K562 (cell line): Measurements from ENCODE around the gene TOMT. TPM values are rescaled to one million over a fixed set of nuclear protein-coding genes. Genes with fewer than 3 reads are reported as not detected.

Experiments used
- ARID1B ChIP-seq: fragments of 450-650 bp; IDR thresholded peaks from 2 replicates; pipeline ENCODE4 v1.6.1; 2016; ENCODE audit warnings: antibody characterized with exemption, mild to moderate bottlenecking, inconsistent platforms
- ASH1L ChIP-seq: fragments of 450-650 bp; IDR thresholded peaks from 2 replicates; pipeline ENCODE4 v1.6.1; 2018; ENCODE audit warnings: borderline replicate concordance, mild to moderate bottlenecking, low read depth; ENCODE audit not compliant: partially characterized antibody
- CSDE1 ChIP-seq, 2 experiments: fragments of 450-650 bp; IDR thresholded peaks; 2 replicates each; pipeline ENCODE4 v1.6.1; 2016; ENCODE audit warnings: mild to moderate bottlenecking in 1 of 2
- ELF1 ChIP-seq: fragments of 200-800 bp; sonication (Bioruptor generic); IDR thresholded peaks from 2 replicates; pipeline ENCODE4 v1.6.1; 2016; ENCODE audit warnings: missing genetic modification characterization, missing compliant biosample characterization
- JUN ChIP-seq, 2 experiments: sonication (generic) in 1 of 2; formaldehyde crosslinking in 1 of 2; IDR thresholded peaks; 2 replicates each; pipeline versions ENCODE4 v1.6.1 to v1.8.0; 2012 to 2022; ENCODE audit warnings: borderline replicate concordance in 2 of 2, mild to moderate bottlenecking in 2 of 2, improper control_type of control experiment in 1 of 2, low read depth in 1 of 2, low read length in 1 of 2, missing genetic modification reagents in 1 of 2
- LARP7 ChIP-seq: fragments of 450-650 bp; IDR thresholded peaks from 2 replicates; pipeline ENCODE4 v1.6.1; 2016
- MAZ ChIP-seq, 2 experiments: fragments of 450-650 bp in 1 of 2; sonication (generic) in 1 of 2; formaldehyde crosslinking; IDR thresholded peaks in 1 of 2; conservative IDR thresholded peaks in 1 of 2; 2 replicates each; pipeline versions ENCODE4 v1.4.0 to v1.5.0; 2020; ENCODE audit warnings: mild to moderate bottlenecking in 1 of 2, missing genetic modification reagents in 1 of 2
- NEUROD1 ChIP-seq: fragments of 150-350 bp; IDR thresholded peaks from 2 replicates; pipeline ENCODE4 v1.6.1; 2014; ENCODE audit warnings: borderline replicate concordance, low read length, low read depth; ENCODE audit not compliant: partially characterized antibody
- PML ChIP-seq: IDR thresholded peaks from 2 replicates; pipeline ENCODE4 v1.6.1; 2012; ENCODE audit warnings: low read length, inconsistent platforms
- POLR2A ChIP-seq: fragments of 450-650 bp; conservative IDR thresholded peaks from 2 replicates; pipeline ENCODE4 v1.6.1; 2016
- RB1 ChIP-seq: fragments of 450-650 bp; IDR thresholded peaks from 2 replicates; pipeline ENCODE4 v1.6.1; 2017; ENCODE audit warnings: low read depth, mild to moderate bottlenecking
- SIN3A ChIP-seq, 2 experiments: fragments of 150-350 bp in 1 of 2; IDR thresholded peaks; 2 replicates each; pipeline ENCODE4 v1.6.1; 2011 to 2016; ENCODE audit warnings: borderline replicate concordance in 2 of 2, low read depth in 2 of 2, low read length in 2 of 2, mild to moderate bottlenecking in 2 of 2, moderate library complexity in 2 of 2; ENCODE audit not compliant: control insufficient read depth in 1 of 2
- SOX6 ChIP-seq: fragments of 450-650 bp; IDR thresholded peaks from 2 replicates; pipeline ENCODE4 v1.6.1; 2014; ENCODE audit warnings: mild to moderate bottlenecking
- ZNF263 ChIP-seq: sonication (generic); formaldehyde crosslinking; IDR thresholded peaks from 2 replicates; pipeline ENCODE4 v1.8.0; 2022; ENCODE audit warnings: mild to moderate bottlenecking, missing genetic modification reagents, borderline replicate concordance
- ZNF282 ChIP-seq: sonication (generic); formaldehyde crosslinking; IDR thresholded peaks from 2 replicates; pipeline ENCODE4 v1.8.1; 2023; ENCODE audit warnings: missing genetic modification reagents
- ZNF511 ChIP-seq: sonication (generic); formaldehyde crosslinking; IDR thresholded peaks from 2 replicates; pipeline ENCODE4 v1.8.0; 2022; ENCODE audit warnings: mild to moderate bottlenecking, missing genetic modification reagents
- polyA plus RNA-seq, 8 experiments: library from polyadenylated mRNA; depleted of rRNA in 4 of 8; stranded (reverse) in 5 of 8; unstranded in 3 of 8; fragments of >200 nt; fragmentation: Nextera tagmentation in 2 of 8; fragmentation: Illumina TruSeq in 1 of 8; extraction: Ambion mirVana in 2 of 8; extraction: Trizol in 1 of 8; gene quantifications; 2 replicates each; pipeline versions ENCODE4 v1.2.1 to v1.2.3, GENCODE V29; 2011 to 2014; ENCODE audit warnings: inconsistent platforms in 1 of 8, missing spikeins in 1 of 8
- total RNA-seq, 7 experiments: library from RNA; depleted of rRNA in 6 of 7; stranded (reverse); fragments of >200 nt in 6 of 7; fragmentation: Illumina TruSeq in 2 of 7; extraction: Trizol in 2 of 7; gene quantifications; 2 replicates each; pipeline versions ENCODE4 v1.2.1 to v1.2.3, GENCODE V29; 2011 to 2021; ENCODE audit warnings: low replicate concordance in 1 of 7
- TF ChIP-seq, protein P1 (sequence below): sonication (generic); formaldehyde crosslinking; IDR thresholded peaks from 2 replicates; pipeline ENCODE4 v1.8.0; 2022; ENCODE audit warnings: mild to moderate bottlenecking, low read depth, missing genetic modification reagents
- TF ChIP-seq, protein P2 (sequence below): fragments of 450-650 bp; IDR thresholded peaks from one replicate; pipeline ENCODE4 v1.6.1; 2018; ENCODE audit warnings: mild to moderate bottlenecking, moderate library complexity; ENCODE audit not compliant: partially characterized antibody
- TF ChIP-seq, protein P3 (sequence below): sonication (generic); formaldehyde crosslinking; IDR thresholded peaks from 2 replicates; pipeline ENCODE4 v1.8.0; 2022; ENCODE audit warnings: mild to moderate bottlenecking, missing genetic modification reagents

The TOMT gene
- total and polyA plus RNA-seq, 9 of the 15 experiments (the other 6 are each of a cell fraction or from before 2014, with no cell fraction given) = not detected

DNA sequence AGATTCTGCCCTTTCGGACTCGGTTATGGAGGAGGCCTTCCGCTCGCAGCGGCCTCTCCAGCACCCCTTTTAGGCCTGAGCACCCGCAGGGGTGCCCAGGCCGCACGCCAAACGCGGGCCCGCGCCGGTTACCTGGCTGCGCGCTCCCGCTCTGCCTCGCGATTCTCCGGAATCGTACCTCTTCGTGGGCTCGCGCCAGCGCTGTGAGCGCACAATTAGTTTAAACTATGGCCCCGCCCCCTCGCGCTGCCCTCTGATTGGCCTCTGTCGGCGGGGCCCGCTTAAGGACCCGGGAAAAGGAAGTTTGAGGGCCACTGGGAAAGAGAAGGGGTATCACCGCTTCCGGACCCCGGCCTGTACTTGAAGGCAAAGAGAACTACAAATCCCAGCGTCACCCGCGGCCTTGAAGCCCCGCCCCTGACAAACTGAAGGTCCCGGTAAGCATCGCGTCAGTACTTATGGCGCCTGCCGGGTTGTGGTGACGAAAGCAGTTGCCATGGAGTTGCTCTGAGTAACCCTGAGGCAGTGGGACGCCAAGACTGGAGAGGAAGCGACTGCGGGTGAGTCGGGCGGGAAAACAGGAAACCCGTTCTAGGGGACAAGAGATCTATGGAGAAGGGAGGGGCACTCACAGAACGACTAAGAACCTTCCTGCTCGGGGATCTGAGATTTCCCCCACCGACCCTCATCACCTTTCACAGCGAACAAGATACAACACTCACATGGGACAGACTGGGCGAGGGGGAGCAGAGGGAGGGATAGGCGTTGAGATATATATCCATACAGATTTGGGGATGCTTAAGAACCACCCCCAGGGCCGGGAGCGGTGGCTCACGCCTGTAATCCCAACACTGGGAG is 25.2 kb upstream of the TOMT start, which contains the start of the genes LRRC51 and NUMA1 (continued):
- TF ChIP-seq, protein P1, sequence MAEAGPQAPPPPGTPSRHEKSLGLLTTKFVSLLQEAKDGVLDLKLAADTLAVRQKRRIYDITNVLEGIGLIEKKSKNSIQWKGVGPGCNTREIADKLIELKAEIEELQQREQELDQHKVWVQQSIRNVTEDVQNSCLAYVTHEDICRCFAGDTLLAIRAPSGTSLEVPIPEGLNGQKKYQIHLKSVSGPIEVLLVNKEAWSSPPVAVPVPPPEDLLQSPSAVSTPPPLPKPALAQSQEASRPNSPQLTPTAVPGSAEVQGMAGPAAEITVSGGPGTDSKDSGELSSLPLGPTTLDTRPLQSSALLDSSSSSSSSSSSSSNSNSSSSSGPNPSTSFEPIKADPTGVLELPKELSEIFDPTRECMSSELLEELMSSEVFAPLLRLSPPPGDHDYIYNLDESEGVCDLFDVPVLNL (CRISPR knock-in tag) = peak; percentile 90
- no peak for TF ChIP-seq ZNF263 (CRISPR knock-in tag)
- no peak for TF ChIP-seq ZNF282
- no peak for TF ChIP-seq PML
- TF ChIP-seq ASH1L = peak; percentile 14
- TF ChIP-seq NEUROD1 = peak; percentile 91
- TF ChIP-seq, protein P2, sequence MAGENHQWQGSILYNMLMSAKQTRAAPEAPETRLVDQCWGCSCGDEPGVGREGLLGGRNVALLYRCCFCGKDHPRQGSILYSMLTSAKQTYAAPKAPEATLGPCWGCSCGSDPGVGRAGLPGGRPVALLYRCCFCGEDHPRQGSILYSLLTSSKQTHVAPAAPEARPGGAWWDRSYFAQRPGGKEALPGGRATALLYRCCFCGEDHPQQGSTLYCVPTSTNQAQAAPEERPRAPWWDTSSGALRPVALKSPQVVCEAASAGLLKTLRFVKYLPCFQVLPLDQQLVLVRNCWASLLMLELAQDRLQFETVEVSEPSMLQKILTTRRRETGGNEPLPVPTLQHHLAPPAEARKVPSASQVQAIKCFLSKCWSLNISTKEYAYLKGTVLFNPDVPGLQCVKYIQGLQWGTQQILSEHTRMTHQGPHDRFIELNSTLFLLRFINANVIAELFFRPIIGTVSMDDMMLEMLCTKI = no peak
- TF ChIP-seq SOX6 = peak; percentile 23; the same call in 1 of the 2 replicates
- TF ChIP-seq POLR2A = peak; percentile 90
- peak in 1 of 2 experiments; percentile 97; a peak in 2 of 4 replicates for TF ChIP-seq CSDE1 (IDR thresholded peaks at IDR 0.05)
- peak; percentile 74 to 77 for TF ChIP-seq MAZ (CRISPR knock-in tag; conservative IDR thresholded peaks at IDR 0.05 in 1 of 2, IDR thresholded peaks at IDR 0.05 in 1 of 2)
- peak; percentile 37; the same call in 1 of the 2 replicates for TF ChIP-seq ARID1B
- TF ChIP-seq ZNF511 (CRISPR knock-in tag) = 0 out of 2 replicates have a peak, but pooled peaks have one; percentile 23
- no peak for TF ChIP-seq LARP7
- TF ChIP-seq SIN3A (IDR thresholded peaks at IDR 0.05; ENCODE audit: borderline replicate concordance in 2 of 2, control insufficient read depth in 1 of 2, low read depth in 2 of 2, low read length in 2 of 2) = peak; percentile 90 to 91; a peak in 2 of 4 replicates
- TF ChIP-seq ELF1 (tag) = peak; percentile 98
- peak; percentile 52; the same call in 1 of the 2 replicates for TF ChIP-seq JUN (IDR thresholded peaks at IDR 0.05; ENCODE audit: borderline replicate concordance, low read depth, low read length)
- TF ChIP-seq JUN (CRISPR knock-in tag; IDR thresholded peaks at IDR 0.05; ENCODE audit: borderline replicate concordance) = no peak
- TF ChIP-seq, protein P3, sequence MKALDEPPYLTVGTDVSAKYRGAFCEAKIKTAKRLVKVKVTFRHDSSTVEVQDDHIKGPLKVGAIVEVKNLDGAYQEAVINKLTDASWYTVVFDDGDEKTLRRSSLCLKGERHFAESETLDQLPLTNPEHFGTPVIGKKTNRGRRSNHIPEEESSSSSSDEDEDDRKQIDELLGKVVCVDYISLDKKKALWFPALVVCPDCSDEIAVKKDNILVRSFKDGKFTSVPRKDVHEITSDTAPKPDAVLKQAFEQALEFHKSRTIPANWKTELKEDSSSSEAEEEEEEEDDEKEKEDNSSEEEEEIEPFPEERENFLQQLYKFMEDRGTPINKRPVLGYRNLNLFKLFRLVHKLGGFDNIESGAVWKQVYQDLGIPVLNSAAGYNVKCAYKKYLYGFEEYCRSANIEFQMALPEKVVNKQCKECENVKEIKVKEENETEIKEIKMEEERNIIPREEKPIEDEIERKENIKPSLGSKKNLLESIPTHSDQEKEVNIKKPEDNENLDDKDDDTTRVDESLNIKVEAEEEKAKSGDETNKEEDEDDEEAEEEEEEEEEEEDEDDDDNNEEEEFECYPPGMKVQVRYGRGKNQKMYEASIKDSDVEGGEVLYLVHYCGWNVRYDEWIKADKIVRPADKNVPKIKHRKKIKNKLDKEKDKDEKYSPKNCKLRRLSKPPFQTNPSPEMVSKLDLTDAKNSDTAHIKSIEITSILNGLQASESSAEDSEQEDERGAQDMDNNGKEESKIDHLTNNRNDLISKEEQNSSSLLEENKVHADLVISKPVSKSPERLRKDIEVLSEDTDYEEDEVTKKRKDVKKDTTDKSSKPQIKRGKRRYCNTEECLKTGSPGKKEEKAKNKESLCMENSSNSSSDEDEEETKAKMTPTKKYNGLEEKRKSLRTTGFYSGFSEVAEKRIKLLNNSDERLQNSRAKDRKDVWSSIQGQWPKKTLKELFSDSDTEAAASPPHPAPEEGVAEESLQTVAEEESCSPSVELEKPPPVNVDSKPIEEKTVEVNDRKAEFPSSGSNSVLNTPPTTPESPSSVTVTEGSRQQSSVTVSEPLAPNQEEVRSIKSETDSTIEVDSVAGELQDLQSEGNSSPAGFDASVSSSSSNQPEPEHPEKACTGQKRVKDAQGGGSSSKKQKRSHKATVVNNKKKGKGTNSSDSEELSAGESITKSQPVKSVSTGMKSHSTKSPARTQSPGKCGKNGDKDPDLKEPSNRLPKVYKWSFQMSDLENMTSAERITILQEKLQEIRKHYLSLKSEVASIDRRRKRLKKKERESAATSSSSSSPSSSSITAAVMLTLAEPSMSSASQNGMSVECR = 0 out of 2 replicates have a peak, but pooled peaks have one; percentile 51
- TF ChIP-seq RB1 = peak; percentile 87; the same call in 1 of the 2 replicates
